BJ (cell line): Measurements from ENCODE around the gene ANXA11. TPM values are rescaled to one million over a fixed set of nuclear protein-coding genes. Genes with fewer than 3 reads are reported as not detected.
A peak's percentile ranks its signal among the peaks of the same experiment; 100 is the strongest.

Experiments
- CTCF ChIA-PET: fragments of 350-600 bp; formaldehyde crosslinking; extraction: SDS; loops from one replicate; lab custom pipeline; 2021; ENCODE audit warnings: antibody characterized with exemption, inconsistent platforms; lab: Yijun Ruan, JAX
- POLR2A ChIA-PET: fragments of 300-600 bp; sonication (Branson Sonifier 250); formaldehyde crosslinking; extraction: SDS; loops from one replicate; lab custom pipeline; 2021; ENCODE audit warnings: antibody characterized with exemption; lab: Charles Lee
- DNase-seq: peaks from one replicate; pipeline ENCODE4 v3.0.0-alpha.2; 2011; ENCODE audit warnings: low read depth
- H3K27me3 ChIP-seq: 2 replicates; pipeline ENCODE4 v1.6.0; 2011; ENCODE audit warnings: low read length; ENCODE audit not compliant: control insufficient read depth, insufficient read depth
- H3K36me3 ChIP-seq: 2 replicates; pipeline ENCODE4 v1.5.1; 2011; ENCODE audit warnings: low read length; ENCODE audit not compliant: control insufficient read depth, insufficient read depth
- H3K4me3 ChIP-seq: 2 replicates; pipeline ENCODE4 v1.5.1; 2011; ENCODE audit warnings: low read depth, mild to moderate bottlenecking, control low read depth, low read length
- CTCF ChIP-seq: IDR thresholded peaks from 2 replicates; pipeline ENCODE4 v1.5.1; 2011; ENCODE audit warnings: low read depth, mild to moderate bottlenecking, control low read depth, inconsistent platforms, low read length, moderate library complexity; ENCODE audit not compliant: insufficient read depth
- polyA plus RNA-seq: library from polyadenylated mRNA; depleted of rRNA; stranded (reverse); fragments of >200 nt; gene quantifications from 2 replicates; pipeline ENCODE4 v1.2.3, GENCODE V29; 2011; rRNA removed
- small RNA-seq: library from RNA; depleted of rRNA; stranded (forward); fragments of <200 nt; gene quantifications from one replicate; pipeline ENCODE3, GENCODE V24; 2012; ENCODE audit warnings: low replicate concordance, low read depth; ENCODE audit not compliant: insufficient read length

The ANXA11 gene
- polyA plus RNA-seq, 1 experiment: 239 TPM

- no peaks in the 10 kb centered on the region for H3K27me3 ChIP-seq
- DNase-seq: no peak
- no peak for TF ChIP-seq CTCF
- CTCF ChIA-PET: no interaction called here
- no peaks in the 10 kb centered on the region for H3K36me3 ChIP-seq
- no peak overlapping the region for H3K4me3 ChIP-seq
- POLR2A ChIA-PET: no interaction called here
Measured at GRCh38 chr10:80108576-80109239, 96.6 kb downstream of the ANXA11 start.

- H3K27me3 ChIP-seq: peaks cover 2% of the 10 kb centered on the region; the same call in 1 of the 2 replicates
- H3K36me3 ChIP-seq: no peaks in the 10 kb centered on the region
- H3K4me3 ChIP-seq: no peak overlapping the region
- ChIA-PET POLR2A (interaction anchor here (0.5 kb wide), 1 partner anchor 99 kb away, joined by 20 read pairs; no protein-coding TSS in a partner anchor), CTCF (no interaction called here)
- no peak for TF ChIP-seq CTCF
- peak; percentile 83 for DNase-seq
Measured at GRCh38 chr10:80104066-80104926, 101.0 kb downstream of the ANXA11 start.

Small RNA genes lying within 50 kb of the gene (small RNA-seq; reads per million reads assigned to genes)
- not detected for gene RPS12P2

Other genes starting within 250 kb of the ANXA11 start
- 29.0 and 35.5 TPM in 2 replicates for gene TMEM254, start 126.9 kb downstream of the ANXA11 start, polyA plus RNA-seq
- gene PLAC9, start 72.8 kb downstream of the ANXA11 start, polyA plus RNA-seq: 16.3 and 19.3 TPM in 2 replicates
- gene MAT1A, start 84.1 kb upstream of the ANXA11 start, polyA plus RNA-seq: not detected in 2 replicates
- gene DYDC1, start 151.2 kb upstream of the ANXA11 start, polyA plus RNA-seq: not detected in 2 replicates
- gene DYDC2, start 151.2 kb upstream of the ANXA11 start, polyA plus RNA-seq: not detected in 2 replicates
- gene PRXL2A, start 203.0 kb upstream of the ANXA11 start, polyA plus RNA-seq: 1.0 and 1.3 TPM in 2 replicates
- gene TSPAN14, start 248.8 kb upstream of the ANXA11 start, polyA plus RNA-seq: 18.3 and 33.3 TPM in 2 replicates